Vagina (tissue), 2 donors: Measurements from ENCODE around the gene MTMR2. TPM values are rescaled to one million over a fixed set of nuclear protein-coding genes. Genes with fewer than 3 reads are reported as not detected.

Experiments
- DNase-seq, 2 donors: peaks; one replicate each; pipeline ENCODE4 v3.0.0-alpha.2; 2017; ENCODE audit errors: extremely low spot score in 2 of 2
- H3K27ac ChIP-seq: fragments of 200-600 bp; sonication (generic); one replicate; pipeline ENCODE4 v1.5.1; 2019
- H3K27me3 ChIP-seq: fragments of 200-600 bp; sonication (generic); one replicate; pipeline ENCODE4 v1.5.1; 2019
- H3K36me3 ChIP-seq, 2 donors: fragments of 200-600 bp; sonication (generic); one replicate each; pipeline ENCODE4 v1.5.1; 2017 to 2019
- H3K4me1 ChIP-seq: fragments of 200-600 bp; sonication (generic); one replicate; pipeline ENCODE4 v1.5.1; 2019
- H3K4me3 ChIP-seq, 2 donors: fragments of 200-600 bp; sonication (generic); 1 replicate in 1 of 2; 2 replicates in 1 of 2; pipeline ENCODE4 v1.5.1; 2016 to 2019
- H3K9me3 ChIP-seq: fragments of 200-600 bp; sonication (generic); one replicate; pipeline ENCODE4 v1.5.1; 2019
- CTCF ChIP-seq, 3 experiments: fragments of 450-650 bp in 2 of 3; fragments of 200-600 bp in 1 of 3; sonication (generic) in 1 of 3; IDR thresholded peaks; one replicate each; pipeline ENCODE4 v1.5.1; 2017 to 2019; ENCODE audit warnings: antibody characterized with exemption in 3 of 3, mild to moderate bottlenecking in 2 of 3, moderate library complexity in 2 of 3
- POLR2A ChIP-seq, 2 donors: fragments of 450-650 bp; IDR thresholded peaks; one replicate each; pipeline ENCODE4 v1.6.1; 2017; ENCODE audit warnings: antibody characterized with exemption in 2 of 2, mild to moderate bottlenecking in 2 of 2, moderate library complexity in 2 of 2
- POLR2AphosphoS5 ChIP-seq, 2 donors: sonication (generic); formaldehyde crosslinking; IDR thresholded peaks; one replicate each; pipeline ENCODE4 v1.9.0; 2017; ENCODE audit warnings: antibody characterized with exemption in 2 of 2, mild to moderate bottlenecking in 2 of 2, low read depth in 1 of 2; ENCODE audit not compliant: insufficient read depth in 1 of 2
- intact Hi-C: fragments of 100-400 bp; cut with DNase I; formaldehyde crosslinking; loops from one replicate; pipeline ENCODE4 v1.15.1; 2023
- total RNA-seq: library from RNA; depleted of rRNA; stranded (reverse); fragments of >200 nt; gene quantifications from one replicate; pipeline ENCODE4 v1.2.3, GENCODE V29; 2016

Gene MTMR2
- total RNA-seq, 1 donor from 2014 or later: 18.2 TPM

DNA sequence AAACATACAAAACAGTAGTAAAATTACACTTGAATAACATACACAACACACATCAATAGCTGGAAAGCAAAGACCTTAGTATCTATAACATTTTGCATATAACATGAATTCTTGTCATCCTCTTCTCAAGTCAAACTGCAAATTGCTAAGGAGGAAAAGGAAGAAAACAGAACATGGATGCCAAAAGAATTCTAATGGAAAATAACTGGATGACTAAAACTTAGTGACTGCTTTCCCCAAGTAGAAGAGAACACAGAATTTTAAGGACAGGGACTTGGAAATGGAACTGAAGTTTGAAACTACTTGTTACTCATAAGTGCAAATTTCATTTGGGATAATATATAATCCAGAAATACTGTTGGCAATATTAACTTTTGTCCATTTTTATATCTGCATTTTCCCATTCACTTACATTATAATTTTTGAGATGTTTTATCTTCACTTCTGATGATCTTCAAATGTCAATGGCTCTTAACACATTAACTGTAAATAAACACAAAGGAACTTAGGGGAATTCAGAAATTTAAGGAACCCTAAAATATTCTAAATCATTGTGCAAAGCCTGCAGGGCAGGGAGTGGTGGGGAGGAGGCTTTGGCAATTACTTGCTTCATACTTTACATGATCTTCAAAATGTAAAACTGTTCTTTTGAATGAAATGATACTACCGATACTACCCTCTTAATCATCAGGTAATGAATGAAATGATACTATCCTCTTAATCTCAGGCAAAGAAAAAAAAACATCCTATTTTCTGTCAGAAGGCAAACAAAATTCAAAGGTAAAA lies 9.9 kb downstream of the MTMR2 start:
- TF ChIP-seq POLR2AphosphoS5 (IDR thresholded peaks at IDR 0.05; ENCODE audit: insufficient read depth in 1 of 2, low read depth in 1 of 2) (no peak), POLR2A (IDR thresholded peaks at IDR 0.05) (no peak), CTCF (IDR thresholded peaks at IDR 0.05) (no peak)

GRCh38 chr11:95912902-95913560 lies 10.9 kb downstream of the MTMR2 start:
- TF ChIP-seq POLR2A (IDR thresholded peaks at IDR 0.05) (no peak), POLR2AphosphoS5 (IDR thresholded peaks at IDR 0.05; ENCODE audit: insufficient read depth in 1 of 2, low read depth in 1 of 2) (no peak), CTCF (IDR thresholded peaks at IDR 0.05) (no peak)
- H3K36me3 ChIP-seq: no peaks in the 10 kb centered on the region
- no peaks in the 10 kb centered on the region for H3K27me3 ChIP-seq
- H3K9me3 ChIP-seq: no peaks in the 10 kb centered on the region
- H3K4me1 ChIP-seq: peaks cover 20% of the 10 kb centered on the region
- DNase-seq: no peak
- H3K4me3 ChIP-seq: no peak overlapping the region
- H3K27ac ChIP-seq: no peak overlapping the region
- intact Hi-C loops: no loop called here

More for the DNA sequence above, 9.9 kb downstream of the MTMR2 start:
- H3K27ac ChIP-seq: no peak overlapping the region
- H3K36me3 ChIP-seq: no peaks in the 10 kb centered on the region
- no peak for DNase-seq
- no peaks in the 10 kb centered on the region for H3K27me3 ChIP-seq
- intact Hi-C loops: no loop called here
- peaks cover 26% of the 10 kb centered on the region for H3K4me1 ChIP-seq
- no peak overlapping the region for H3K4me3 ChIP-seq
- H3K9me3 ChIP-seq: no peaks in the 10 kb centered on the region

DNA sequence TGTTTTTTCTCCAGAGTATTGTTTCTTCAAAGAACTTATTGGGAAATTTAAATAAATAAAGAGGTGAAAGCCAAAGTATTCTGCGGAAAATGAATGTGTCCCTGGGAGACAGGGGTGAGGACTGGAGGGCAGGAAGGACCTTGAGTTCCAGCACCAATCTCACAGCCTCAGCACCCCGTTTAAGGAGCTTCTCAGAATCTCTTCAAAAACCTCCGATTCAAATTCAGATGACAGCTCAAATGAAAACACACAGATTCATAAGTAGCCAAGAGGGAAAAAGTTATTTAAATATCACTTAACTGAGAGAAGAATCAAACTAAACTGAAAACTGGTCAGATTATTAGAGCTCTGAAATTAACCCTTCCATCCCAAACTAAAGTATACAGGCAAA lies 12.5 kb downstream of the MTMR2 start:
- Histone ChIP-seq H3K36me3 (no peaks in the 10 kb centered on the region), H3K9me3 (no peaks in the 10 kb centered on the region), H3K4me3 (no peak overlapping the region), H3K27me3 (no peaks in the 10 kb centered on the region), H3K4me1 (peaks cover 23% of the 10 kb centered on the region), H3K27ac (no peak overlapping the region)
- no peak for TF ChIP-seq POLR2A (IDR thresholded peaks at IDR 0.05)
- no peak for TF ChIP-seq CTCF (IDR thresholded peaks at IDR 0.05)
- TF ChIP-seq POLR2AphosphoS5 (IDR thresholded peaks at IDR 0.05; ENCODE audit: insufficient read depth in 1 of 2, low read depth in 1 of 2): no peak
- intact Hi-C loops: no loop called here
- no peak for DNase-seq

DNA sequence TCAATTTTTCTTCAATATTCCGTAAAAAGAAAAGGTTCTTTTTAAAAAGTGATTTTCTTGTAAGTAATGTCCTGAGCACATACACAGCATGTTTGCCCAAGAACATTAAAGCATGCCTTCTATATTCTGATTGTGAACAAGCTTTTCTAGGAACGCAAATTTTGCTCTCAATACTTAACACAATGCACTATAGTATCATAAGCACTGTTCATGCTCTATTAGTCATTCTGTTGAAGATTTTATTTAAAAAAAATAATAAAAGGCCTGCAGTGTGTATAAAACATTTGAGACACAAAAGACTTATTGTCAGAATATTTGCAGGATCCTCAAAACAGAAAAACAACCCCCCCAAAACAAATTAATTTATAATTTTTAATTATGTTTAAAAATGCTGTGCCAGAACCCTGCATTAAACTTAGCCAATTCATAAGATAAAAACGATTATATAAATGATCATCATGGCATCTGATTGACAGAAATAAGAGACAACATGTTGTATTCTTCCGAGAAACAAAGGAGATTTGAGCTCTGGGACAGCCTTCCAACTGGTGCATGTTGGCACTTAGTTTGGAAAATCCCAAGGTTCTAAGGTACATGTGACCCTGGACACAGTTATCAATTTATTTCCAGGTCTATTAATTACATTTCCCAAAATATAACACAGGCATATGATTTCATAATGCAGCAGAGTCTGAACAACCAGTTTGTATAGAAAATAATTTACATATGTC lies 13.1 kb downstream of the MTMR2 start:
- H3K36me3 ChIP-seq: no peaks in the 10 kb centered on the region
- no peak overlapping the region for H3K27ac ChIP-seq
- peaks cover 23% of the 10 kb centered on the region for H3K4me1 ChIP-seq
- no peaks in the 10 kb centered on the region for H3K27me3 ChIP-seq
- TF ChIP-seq POLR2A (IDR thresholded peaks at IDR 0.05) (no peak), POLR2AphosphoS5 (IDR thresholded peaks at IDR 0.05; ENCODE audit: insufficient read depth in 1 of 2, low read depth in 1 of 2) (no peak), CTCF (IDR thresholded peaks at IDR 0.05) (no peak)
- H3K4me3 ChIP-seq: no peak overlapping the region
- no peaks in the 10 kb centered on the region for H3K9me3 ChIP-seq
- no peak for DNase-seq
- intact Hi-C loops: no loop called here
